ENCODE data around the gene IFNLR1. TPM values are rescaled to one million over a fixed set of nuclear protein-coding genes. Genes with fewer than 3 reads are reported as not detected.

The IFNLR1 gene
- total RNA-seq, 1 experiment from 2014 or later = 9.6 TPM

DNA sequence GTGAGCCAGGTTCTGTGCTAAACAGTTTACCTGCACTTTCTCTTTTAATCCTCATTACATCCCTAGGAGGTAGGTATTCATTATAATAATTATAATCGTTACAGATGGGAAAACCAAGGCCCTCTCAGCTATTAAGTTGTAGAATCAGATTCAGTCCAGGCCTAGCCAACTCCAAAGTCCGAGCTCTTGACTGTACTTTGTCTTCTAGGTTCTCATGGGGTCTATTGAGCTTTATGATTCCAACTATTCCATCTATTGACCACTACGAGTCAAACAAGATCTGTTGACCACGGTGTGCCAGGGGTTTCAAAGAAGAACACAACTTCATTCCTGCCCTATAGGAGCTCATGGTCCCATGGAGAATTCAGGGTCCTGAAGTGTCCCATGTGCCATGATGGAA lies 2.0 kb downstream of the IFNLR1 start:
- no peaks in the 10 kb centered on the region for H3K9me3 ChIP-seq (ENCODE audit: control insufficient read depth, low read depth, low read length)
- H2AFZ ChIP-seq (ENCODE audit: low read length) = no peak overlapping the region
- H2BK20ac ChIP-seq (ENCODE audit: low read depth, low read length, poor library complexity, severe bottlenecking) = no peak overlapping the region
- H3K4ac ChIP-seq (ENCODE audit: low read depth, low read length) = no peak overlapping the region
- no peak overlapping the region for H3K9ac ChIP-seq (ENCODE audit: extremely low read depth, insufficient read length, low read length)
- H3K14ac ChIP-seq (ENCODE audit: insufficient read depth, low read length) = no peak overlapping the region
- no peak overlapping the region for H4K91ac ChIP-seq (ENCODE audit: insufficient read length, low read depth, low read length)
- peaks cover 4% of the 10 kb centered on the region; the same call in 1 of the 2 replicates for H3K27me3 Mint-ChIP-seq (ENCODE audit: low read depth)
- no peak overlapping the region for H3K4me3 Mint-ChIP-seq
- peaks cover 3% of the 10 kb centered on the region; the same call in 1 of the 2 replicates for H3K79me2 ChIP-seq (ENCODE audit: insufficient read depth, low read length)
- no peak overlapping the region for H2BK12ac ChIP-seq (ENCODE audit: insufficient read length, low read depth, low read length)
- no peaks in the 10 kb centered on the region; the same call in 1 of the 2 replicates for H3K27me3 ChIP-seq (ENCODE audit: insufficient read depth, low read length)
- no peak overlapping the region for H3K27ac ChIP-seq (ENCODE audit: insufficient read length, low read depth, low read length)
- H4K5ac ChIP-seq (ENCODE audit: insufficient read length, low read depth, low read length) = no peak overlapping the region
- H4K20me1 ChIP-seq (ENCODE audit: control insufficient read depth, insufficient read depth, insufficient read length) = no peaks in the 10 kb centered on the region
- peaks cover 0 to 3% of the 10 kb centered on the region in 2 experiments; a peak in 1 of 5 replicates for H3K9me3 Mint-ChIP-seq
- H2BK5ac ChIP-seq (ENCODE audit: insufficient read length, low read length) = no peak overlapping the region
- no peaks in the 10 kb centered on the region for H3K79me1 ChIP-seq (ENCODE audit: insufficient read depth, low read depth, low read length, poor library complexity, severe bottlenecking)
- no peak overlapping the region for H4K8ac ChIP-seq (replicated peaks; ENCODE audit: insufficient read length, low read depth, low read length)
- H2BK15ac ChIP-seq (ENCODE audit: low read depth, low read length) = no peak overlapping the region
- no peak overlapping the region for H3K4me2 ChIP-seq (ENCODE audit: insufficient read depth, insufficient read length, low read length)
- H3K36me3 Mint-ChIP-seq (ENCODE audit: insufficient read depth in 1 of 3, low read depth in 3 of 3) = peaks cover 0 to 7% (median 0%) of the 10 kb centered on the region in 3 experiments; a peak in 2 of 7 replicates
- no CpG with 5 or more reads among the region's 4 CpGs for WGBS (ENCODE audit: extremely low coverage, insufficient read length, low lambda C conversion rate)
- H2AK5ac ChIP-seq (ENCODE audit: insufficient read length, low read length) = no peak overlapping the region
- H3K18ac ChIP-seq (ENCODE audit: insufficient read length, low read depth, low read length) = no peak overlapping the region
- TF ChIP-seq, protein P1, sequence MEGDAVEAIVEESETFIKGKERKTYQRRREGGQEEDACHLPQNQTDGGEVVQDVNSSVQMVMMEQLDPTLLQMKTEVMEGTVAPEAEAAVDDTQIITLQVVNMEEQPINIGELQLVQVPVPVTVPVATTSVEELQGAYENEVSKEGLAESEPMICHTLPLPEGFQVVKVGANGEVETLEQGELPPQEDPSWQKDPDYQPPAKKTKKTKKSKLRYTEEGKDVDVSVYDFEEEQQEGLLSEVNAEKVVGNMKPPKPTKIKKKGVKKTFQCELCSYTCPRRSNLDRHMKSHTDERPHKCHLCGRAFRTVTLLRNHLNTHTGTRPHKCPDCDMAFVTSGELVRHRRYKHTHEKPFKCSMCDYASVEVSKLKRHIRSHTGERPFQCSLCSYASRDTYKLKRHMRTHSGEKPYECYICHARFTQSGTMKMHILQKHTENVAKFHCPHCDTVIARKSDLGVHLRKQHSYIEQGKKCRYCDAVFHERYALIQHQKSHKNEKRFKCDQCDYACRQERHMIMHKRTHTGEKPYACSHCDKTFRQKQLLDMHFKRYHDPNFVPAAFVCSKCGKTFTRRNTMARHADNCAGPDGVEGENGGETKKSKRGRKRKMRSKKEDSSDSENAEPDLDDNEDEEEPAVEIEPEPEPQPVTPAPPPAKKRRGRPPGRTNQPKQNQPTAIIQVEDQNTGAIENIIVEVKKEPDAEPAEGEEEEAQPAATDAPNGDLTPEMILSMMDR (conservative IDR thresholded peaks at IDR 0.05) = no peak
- H3K27ac Mint-ChIP-seq = no peak overlapping the region
- peaks cover 11 to 27% of the 10 kb centered on the region in 2 experiments for H3K4me1 Mint-ChIP-seq
- H3K4me1 ChIP-seq (ENCODE audit: insufficient read depth, low read length) = no peaks in the 10 kb centered on the region; the same call in 1 of the 2 replicates
- no peak for DNase-seq
- H3K23ac ChIP-seq (ENCODE audit: insufficient read length, low read depth, low read length) = no peak overlapping the region
- H2BK120ac ChIP-seq (ENCODE audit: low read depth, low read length, poor library complexity, severe bottlenecking) = no peak overlapping the region
- no peak overlapping the region for H3T11ph ChIP-seq (ENCODE audit: low read length)
- H3K56ac ChIP-seq (ENCODE audit: insufficient read length, low read depth, low read length) = no peak overlapping the region
- H3K23me2 ChIP-seq (ENCODE audit: insufficient read length, low read depth, low read length, poor library complexity, severe bottlenecking) = peaks cover 11% of the 10 kb centered on the region

All from H9 (cell line).